GM10266 (cell line): ENCODE results near the gene TNK2.
A peak's percentile ranks its signal among the peaks of the same experiment; 100 is the strongest.
"Not testable (repeated sequence)": the region's sequence is repeated elsewhere in the genome, so short reads cannot be mapped to it uniquely, and the experiment has no call there.

Experiments
- DNase-seq: peaks from one replicate; pipeline ENCODE4 v3.0.0; 2012; ENCODE audit errors: extremely low spot score
- TF ChIP-seq, protein P1 (sequence below): IDR thresholded peaks from 2 replicates; pipeline ENCODE4 v1.5.1; 2012; ENCODE audit warnings: mild to moderate bottlenecking, low read depth; ENCODE audit not compliant: control insufficient read depth, insufficient read depth; ENCODE audit errors: missing control alignments

TNK2 gene

DNA sequence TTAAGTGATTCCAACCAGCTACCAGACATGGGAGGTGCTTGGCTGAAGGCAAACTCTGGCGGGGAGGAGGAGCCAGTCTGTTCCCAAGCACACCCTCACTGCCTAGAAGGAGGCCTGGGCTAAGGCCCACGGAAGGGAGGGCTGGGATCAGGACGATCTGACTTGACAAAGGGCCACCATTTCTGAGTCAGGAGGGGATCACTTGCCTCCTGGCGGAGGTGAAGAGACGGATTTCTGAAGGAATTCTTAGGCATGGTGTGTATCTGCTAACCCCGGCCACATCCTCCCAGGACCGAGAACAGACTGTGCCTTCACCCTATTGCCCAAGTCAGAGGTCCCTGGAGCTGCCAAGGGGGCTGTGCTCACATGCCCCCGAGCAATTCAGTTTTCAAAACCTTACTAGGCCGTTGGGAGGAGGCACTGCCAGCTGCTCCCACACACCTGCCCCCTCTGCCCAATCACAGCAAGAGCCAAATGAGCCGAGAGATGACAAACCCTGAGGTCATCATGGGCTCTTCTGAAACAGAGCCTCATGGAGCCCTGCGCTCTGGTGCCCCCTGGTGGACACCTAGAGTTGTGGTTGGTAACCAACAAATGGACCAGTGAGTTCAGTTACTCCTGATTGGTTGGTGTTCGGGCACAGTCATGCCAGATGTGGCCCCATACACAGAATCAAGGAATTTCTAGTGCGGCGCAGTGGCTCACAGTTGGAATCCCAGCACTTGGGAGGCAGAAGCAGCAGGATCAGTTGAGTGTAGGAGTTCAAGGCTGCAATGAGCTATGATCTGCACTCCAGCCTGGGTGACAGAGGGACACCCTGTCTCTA, 6.5 kb upstream of the TNK2 start:
- TF ChIP-seq, protein P1, sequence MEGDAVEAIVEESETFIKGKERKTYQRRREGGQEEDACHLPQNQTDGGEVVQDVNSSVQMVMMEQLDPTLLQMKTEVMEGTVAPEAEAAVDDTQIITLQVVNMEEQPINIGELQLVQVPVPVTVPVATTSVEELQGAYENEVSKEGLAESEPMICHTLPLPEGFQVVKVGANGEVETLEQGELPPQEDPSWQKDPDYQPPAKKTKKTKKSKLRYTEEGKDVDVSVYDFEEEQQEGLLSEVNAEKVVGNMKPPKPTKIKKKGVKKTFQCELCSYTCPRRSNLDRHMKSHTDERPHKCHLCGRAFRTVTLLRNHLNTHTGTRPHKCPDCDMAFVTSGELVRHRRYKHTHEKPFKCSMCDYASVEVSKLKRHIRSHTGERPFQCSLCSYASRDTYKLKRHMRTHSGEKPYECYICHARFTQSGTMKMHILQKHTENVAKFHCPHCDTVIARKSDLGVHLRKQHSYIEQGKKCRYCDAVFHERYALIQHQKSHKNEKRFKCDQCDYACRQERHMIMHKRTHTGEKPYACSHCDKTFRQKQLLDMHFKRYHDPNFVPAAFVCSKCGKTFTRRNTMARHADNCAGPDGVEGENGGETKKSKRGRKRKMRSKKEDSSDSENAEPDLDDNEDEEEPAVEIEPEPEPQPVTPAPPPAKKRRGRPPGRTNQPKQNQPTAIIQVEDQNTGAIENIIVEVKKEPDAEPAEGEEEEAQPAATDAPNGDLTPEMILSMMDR, result peak; percentile 97
- DNase-seq, result peak; percentile 97

DNA sequence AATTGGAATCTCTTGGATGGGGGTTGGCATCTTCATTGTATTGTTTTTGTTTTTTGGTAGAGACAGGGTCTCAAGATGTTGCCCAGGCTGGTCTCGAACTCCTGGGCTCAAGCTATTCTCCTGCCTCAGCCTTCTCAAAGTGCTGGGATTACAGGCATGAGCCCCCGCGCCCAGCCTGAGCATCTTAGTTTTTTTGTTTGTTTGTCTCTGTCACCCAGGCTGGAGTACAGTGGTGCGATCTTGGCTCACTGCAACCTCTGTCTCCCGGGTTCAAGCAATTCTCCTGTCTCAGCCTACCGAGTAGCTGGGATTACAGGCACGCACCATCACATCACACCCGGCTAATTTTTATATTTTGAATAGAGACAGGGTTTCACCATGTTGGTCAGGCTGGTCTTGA, 5.8 kb upstream of the TNK2 start:
- DNase-seq, result not testable (repeated sequence)

DNA sequence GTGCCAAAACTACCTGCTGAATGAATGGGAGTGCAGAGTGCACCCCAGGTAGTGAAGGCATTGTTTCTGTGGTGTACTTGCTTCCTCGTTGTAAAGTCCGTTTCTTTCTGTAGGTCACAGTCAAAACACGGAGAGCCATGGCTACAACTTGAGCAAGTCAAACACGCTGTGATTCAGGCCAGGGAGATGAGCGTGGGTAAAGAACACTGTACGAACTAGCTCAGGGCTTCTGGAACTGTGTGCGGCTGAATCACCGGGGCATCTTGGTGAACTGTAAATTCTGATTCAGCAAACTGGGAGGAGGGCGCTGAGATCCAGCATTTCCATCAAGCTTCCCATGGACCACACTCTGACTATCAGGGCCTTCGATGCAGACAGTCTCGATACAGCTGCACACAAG, 5.0 kb upstream of the TNK2 start:
- DNase-seq, result no peak
- TF ChIP-seq, protein P1, result no peak

DNA sequence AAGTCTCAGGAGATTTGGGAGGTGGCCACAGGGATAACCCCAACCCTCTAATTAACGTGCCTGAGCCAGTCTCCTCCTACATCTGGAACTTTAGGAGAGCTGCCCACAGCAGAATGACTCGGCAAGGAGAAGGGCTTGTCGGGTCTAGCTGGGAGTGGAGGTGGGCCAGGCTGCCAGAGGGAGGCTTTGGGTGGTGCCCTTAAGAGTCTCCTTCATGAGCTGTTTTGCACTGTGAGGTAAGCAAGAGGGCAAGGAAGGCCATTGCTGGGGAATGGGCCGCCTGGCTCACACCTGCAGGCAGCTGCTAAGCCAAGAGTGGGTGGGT, 3.6 kb upstream of the TNK2 start:
- TF ChIP-seq, protein P1, result no peak
- DNase-seq, result no peak

DNA sequence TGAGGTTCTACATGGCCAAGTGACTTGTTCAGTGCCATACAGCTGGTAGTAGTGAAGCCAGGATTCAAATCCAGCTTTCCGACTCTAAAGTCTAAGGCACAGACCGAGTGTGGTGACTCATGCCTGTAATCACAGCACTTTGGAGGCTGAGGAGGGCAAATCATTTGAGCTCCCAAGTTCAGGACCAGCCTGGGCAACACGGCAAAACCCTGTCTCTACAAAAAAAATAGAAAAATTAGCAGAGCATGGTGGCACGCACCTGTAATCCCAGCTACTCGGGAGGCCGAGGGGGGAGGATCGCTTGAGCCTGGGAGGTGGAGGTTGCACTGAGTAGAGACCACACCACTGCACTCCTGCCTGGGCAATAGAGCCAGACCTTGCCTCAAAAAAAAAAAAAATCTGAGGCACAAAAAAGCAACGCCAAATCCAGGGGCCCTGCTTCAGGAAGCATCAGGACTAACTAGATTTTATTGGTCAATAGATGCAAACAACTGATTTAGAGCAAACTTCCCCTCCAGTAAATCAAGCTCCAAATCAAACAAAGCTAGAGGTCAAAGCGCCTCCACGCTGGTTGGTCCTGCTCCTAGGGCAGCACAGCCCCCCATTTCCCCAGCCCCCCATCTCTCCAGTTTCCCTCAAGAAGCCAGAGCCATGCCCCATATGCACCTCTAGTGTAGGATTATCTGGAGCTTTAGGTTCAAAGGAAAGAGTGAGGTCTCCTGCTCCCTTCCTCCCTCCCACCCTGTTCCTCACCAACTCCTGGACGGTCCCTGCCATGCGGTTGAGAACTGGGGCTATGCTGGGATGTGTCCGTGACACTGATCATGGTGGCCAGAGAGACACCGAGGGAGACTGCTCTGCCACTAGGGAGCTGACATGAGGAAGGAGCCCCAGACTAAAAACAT, 2.9 kb upstream of the TNK2 start:
- no peak for DNase-seq
- TF ChIP-seq, protein P1, result no peak

DNA sequence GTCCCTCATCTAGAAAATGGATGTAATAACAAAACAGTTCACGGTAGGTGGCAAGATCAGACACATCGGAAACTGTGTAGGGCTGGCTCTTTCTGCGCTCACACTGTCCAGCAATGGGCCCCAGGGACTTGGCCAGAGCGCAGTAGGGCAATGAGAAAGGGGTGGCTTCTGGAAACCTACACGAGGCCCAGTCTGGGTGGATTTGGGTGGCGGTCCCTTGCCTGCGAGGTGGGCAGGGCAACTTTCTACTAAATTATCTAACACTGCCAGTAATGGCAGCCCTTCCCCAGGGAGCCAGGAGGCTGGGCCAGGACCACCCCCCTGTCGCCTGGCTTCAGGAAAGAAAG, 2.1 kb upstream of the TNK2 start:
- DNase-seq, result peak; percentile 26
- TF ChIP-seq, protein P1, result no peak

DNA sequence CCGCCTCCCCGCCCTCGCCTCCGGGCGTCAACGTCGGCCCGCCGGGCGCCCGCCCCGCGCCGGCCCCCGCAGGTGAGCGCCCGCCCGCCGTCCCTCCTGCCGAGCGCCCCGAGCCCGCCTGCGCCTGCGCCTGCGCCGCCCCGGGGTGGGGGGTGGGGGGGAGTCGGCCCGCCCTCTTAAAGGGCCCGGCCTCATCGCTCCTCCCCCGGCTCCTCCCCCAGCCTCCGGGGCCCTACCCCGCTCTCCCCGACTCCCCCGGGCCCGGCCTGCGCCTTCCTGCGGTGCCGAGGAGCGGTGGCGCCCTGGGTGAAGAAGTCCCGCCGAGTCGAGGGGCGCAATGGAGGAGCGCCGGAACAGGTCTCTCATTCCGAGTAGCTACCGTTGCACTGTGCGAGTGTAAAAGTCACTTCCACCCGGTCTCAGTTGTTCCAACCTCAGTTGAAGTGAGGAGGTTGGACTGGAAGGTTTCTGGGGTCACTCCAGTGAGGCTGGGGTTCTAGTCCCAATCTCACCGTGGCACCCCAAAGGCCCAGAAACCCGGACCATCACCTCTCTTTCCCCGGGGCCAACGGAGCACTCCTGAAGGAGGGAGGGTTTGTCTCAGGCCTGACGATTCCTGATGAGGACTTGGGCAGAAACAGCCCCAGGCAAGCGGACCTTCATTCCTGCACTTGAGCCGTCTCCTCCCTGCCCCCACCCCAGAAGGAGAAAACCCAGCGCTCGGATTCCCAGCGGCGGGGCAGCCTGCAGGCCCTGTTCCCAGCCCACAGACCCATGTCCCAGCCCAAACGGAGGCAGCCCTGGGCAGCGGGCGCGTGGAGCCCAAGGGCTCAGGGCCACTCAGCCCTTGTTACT, 1.5 kb upstream of the TNK2 start:
- TF ChIP-seq, protein P1, result no peak
- DNase-seq, result peak; percentile 100
